GM19239 (cell line): ENCODE measurements around the gene NFKBIL1.
"Not testable (repeated sequence)": the region's sequence is repeated elsewhere in the genome, so short reads cannot be mapped to it uniquely, and the experiment has no call there.

Experiments used
- DNase-seq: peaks from one replicate; pipeline ENCODE4 v3.0.0; 2011; ENCODE audit warnings: low spot score; ENCODE audit not compliant: insufficient read length
- FAIRE-seq: peaks from 2 replicates; lab custom pipeline; 2011; peaks lifted over from hg19 to GRCh38; lab: Jason Lieb, UNC

NFKBIL1 gene

DNA sequence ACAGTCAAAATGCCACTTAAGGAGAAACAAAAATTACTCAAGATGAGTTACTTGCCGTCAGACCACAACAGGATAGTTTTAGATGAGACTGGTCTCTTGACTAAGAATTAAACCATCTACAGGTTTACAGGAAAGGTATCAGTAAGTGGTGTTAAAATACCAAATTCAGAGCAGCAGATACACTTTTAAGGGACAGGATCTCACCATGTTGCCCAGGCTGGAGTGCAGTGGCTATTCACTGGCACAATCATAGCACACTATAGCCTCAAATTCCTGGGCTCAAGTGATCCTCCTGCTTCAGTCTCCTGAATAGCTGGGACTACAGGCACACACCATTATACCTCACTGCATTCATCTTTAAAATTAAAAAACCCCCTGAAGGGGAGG is 14.0 kb upstream of the NFKBIL1 start:
- FAIRE-seq, result no peak

DNA sequence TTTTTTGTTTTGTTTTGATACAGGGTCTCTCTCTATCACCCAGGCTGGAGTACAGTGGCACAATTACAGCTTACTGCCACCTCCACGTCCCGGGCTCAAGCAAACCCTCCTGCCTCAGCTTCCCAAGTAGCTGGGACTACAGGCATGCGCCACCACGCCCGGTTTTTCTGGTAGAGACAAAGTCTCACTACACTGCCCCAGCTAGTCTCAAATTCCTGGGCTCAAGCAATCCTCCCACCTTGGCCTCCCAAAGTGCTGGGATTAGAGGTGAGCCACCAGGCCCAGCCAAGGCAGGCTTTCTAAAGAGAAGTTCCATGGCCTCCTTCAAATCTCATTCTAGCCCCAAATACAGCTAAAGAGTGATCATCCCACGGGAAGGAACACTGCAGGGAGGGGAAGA is 13.4 kb upstream of the NFKBIL1 start:
- DNase-seq (no peak), FAIRE-seq (no peak)

More for the DNA sequence above, 14.0 kb upstream of the NFKBIL1 start:
- no peak for DNase-seq

DNA sequence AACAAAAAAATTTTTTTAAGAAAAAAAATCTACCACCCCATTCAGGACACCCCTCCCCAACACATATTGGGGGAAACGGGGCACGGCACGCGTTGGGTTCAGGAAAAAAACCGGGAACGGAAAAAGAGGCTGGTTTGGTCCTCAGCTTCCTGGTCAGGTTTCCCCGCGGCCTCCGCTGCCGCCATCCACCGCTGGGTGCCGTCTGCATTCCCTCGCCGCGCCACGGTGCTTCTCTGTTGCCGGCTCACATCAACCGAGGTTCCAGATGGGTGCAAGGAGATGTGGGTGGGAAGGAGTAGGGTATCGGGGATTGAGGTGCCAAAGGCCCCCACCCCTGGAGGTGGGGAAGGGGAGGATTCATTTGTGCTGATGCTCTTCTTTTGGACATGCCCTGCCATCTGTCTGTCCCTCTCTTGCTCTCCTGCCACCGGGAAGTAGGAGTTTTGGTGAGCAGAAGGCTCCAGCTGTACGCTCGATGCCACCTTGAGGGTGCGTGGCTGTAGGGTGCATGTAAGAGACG is 12.8 kb upstream of the NFKBIL1 start:
- DNase-seq, result no peak
- no peak for FAIRE-seq

DNA sequence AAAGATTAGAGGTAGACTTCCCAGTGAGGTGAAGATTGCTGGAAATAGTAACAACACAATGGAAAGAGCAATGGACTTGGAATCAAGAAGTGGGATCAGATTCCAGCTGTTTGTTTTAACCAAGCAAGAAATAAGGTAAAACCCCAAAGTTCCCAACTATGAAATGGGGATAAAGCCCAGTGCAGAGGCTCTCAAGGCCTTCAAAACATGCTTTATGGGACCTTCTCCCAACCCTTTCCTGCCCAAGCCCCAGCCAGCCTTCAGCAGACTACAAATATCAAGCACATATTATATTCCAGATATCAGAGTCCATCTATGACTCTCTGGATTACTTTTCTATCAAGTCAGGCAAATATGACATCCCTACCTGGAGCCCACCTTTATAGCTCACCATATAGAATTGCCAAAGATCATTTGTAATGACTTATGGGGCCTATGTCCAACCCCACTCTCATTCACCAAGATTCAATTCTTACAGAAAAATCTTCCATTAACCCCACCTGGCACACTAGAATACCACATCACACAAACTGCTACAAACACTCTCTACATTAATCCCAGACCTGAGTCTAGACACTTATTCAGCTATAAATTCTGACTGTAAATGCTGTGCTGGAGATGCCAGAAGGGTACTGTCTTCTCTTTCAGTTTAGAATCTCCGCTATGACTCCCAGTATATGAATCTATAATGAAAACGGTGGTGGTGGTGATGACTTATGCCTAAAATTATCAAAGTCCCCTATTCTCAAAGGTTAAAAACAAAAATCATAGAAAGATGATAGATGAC is 11.7 kb upstream of the NFKBIL1 start:
- FAIRE-seq (no peak), DNase-seq (no peak)

DNA sequence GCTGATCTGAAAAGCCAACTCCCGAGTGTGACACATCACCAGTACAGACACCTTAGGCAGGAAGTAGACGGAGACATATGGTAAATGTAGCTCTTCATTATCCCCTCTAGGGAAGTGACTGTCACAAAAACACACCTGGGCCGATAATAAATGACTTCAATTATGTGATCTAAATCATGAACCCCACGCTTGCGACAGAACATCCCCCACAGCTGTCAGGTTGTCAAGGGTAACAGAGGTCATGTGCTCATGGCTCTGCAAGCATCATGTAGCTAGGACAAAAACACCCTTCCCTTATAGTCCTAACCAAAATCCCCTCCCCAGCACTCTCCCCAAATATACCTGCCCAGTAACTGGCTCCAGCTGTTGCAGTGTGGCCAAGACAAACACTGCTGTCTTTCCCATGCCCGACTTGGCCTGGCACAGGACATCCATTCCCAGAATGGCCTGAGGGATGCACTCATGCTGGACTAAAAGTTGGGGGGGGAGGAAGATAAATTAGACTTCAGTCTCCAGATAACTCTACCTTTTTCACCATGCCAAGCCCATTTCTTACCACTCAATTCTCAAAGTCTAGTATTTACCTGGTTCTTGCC is 8.5 kb upstream of the NFKBIL1 start:
- DNase-seq (no peak), FAIRE-seq (no peak)

DNA sequence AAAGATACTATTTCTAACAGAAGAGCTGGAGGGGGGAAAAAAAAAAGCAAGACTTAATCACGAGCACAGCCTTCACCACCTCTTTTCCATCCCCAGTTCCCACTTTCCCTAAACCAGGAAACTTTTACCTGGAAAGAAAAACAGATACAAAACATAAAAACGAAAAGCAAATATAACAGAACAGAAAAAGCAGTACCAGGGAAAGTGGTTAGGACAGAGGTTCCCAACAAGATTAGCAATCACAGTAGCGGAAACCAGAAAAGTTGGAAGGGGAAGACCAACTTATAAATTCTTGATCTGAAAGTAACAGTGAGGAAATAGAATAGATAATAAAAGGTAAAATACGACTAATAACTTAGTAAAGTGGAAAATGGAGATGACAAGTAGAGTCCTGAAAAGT is 6.8 kb upstream of the NFKBIL1 start:
- DNase-seq (no peak), FAIRE-seq (no peak)

DNA sequence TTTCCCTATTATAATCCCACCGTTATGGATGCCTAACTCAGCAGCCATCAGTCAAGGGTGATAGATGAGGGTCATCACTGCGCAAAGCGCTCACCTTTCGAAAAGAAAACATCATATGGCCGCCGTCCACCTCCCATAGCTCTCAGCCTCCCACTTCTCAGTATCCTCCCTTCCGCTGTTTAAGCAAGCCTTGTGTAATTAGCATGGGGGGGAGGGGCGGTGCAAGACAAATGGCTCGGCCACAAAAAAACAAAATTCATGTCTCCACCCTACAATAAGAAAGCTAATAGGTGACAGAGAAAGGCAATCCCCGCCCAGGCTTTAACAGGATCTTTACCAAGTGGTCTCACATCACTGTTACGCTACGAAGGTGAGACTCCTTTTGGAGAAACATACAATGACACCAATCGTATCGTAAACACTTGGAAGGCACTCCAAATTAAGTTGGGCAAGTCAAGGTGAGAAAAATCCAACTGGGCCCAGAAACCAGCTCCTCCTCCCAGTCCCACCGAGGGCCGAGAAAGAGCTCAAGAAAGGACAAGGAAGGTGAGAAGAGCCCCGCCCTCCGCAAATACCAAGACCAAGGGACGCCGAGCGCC is 6.2 kb upstream of the NFKBIL1 start:
- no peak for DNase-seq
- FAIRE-seq, result peak; percentile 60

DNA sequence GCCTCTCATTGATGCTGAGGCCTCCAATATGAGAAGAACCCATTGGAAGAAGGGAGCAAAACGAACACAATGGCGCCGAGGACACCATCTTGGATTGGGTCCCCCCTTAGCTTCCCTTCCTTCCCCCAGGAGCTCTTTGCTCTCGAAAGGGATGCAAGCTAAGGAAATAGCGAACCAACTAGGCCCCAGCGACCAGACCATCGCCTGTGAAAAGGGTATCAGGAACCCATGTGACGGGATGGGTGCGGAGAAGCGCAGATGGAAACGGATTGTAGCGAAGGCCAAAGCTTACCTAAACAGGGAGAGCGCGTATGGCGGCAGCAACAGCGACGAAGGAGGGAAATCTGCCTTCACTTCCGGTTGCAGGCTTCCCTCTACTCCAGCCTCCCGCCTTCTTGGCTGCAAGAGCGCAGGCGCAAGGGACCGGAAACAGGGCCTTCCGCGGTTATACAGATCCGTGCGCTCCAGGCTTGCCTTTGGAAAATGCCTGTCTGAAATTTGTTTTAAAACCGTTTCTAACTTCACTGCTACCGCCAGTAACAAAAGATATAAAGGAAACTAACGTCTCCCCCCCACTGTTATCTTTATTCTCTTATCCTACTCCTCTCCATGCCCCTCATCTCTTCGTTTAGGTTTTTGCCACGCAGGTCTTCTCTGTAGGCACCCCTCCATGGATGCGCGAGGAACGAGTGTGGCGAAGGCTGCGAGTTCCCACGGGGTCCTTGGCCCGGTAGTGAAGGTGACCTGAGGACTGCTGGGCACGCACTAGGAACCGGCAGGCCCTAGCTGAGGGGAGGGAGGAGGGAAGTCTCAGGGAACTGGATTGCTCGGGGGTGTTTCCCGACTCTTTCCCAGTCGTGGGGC is 5.5 kb upstream of the NFKBIL1 start, which contains the start of gene DDX39B:
Gene DDX39B (minus strand): TSS at position 346 of the 864 bp plus-strand sequence. CDS start 1,471 bp downstream, outside the sequence.
- FAIRE-seq (peak; percentile 95), DNase-seq (peak; percentile 85)

DNA sequence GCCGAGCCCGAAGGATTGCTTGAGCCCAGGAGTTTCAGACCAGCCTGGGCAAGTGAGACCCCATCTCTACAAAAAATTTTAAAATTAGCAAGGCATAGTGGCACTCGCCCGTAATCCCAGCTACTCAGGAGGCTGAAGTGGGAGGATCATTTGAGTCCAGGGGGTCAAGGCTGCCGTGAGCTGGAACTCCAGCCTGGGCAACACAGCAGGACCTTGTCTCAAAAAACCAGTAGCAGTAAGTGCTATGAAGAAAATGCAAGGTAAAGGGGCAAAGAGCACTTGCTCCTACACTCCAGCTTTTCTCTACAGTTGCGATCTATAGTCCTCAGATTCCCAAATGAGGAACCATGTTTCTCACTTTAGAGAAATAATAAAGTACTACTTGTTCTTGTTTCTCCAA is 3.8 kb upstream of the NFKBIL1 start:
- FAIRE-seq, result no peak

DNA sequence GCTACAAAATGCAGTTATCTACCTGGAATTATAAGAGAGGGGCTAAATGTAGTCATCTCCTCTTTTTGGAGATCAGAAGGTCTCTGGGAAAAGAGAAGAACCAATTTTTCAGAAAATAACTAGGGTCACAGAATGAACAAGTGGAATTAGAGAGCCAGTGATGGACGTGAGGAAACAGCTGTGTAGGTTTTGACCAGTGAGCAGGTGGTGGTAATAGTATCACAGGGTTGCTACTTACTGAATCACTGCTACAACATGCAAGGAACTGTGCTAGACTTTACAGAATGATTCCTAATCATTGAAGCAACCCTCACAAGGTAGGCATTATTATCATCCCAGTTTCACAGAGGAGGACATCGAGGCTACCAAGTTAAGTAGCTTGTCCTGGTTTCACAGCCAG is 2.7 kb upstream of the NFKBIL1 start:
- DNase-seq (no peak), FAIRE-seq (no peak)

More for the DNA sequence above, 3.8 kb upstream of the NFKBIL1 start:
- DNase-seq, result no peak

DNA sequence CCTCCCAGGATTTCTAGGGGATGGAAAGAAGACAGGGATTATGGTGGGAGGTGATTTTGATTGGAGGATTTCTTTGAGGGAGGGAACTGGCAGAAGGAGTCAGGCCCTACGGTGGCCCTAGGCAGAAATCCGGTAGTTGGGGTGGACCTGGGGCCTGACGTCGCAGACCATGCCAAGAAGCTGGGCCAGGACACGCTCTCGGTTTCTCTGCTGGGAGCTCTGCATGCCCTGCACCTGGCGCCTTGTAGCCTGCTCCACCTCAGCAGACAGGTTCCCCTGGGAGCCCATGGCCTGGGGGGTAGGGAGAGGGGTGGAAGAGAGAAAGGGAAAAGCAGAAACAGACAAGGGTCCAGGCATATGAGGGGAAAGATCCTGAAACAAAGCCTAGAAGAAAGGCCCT is 2.1 kb upstream of the NFKBIL1 start:
- DNase-seq (no peak), FAIRE-seq (no peak)

DNA sequence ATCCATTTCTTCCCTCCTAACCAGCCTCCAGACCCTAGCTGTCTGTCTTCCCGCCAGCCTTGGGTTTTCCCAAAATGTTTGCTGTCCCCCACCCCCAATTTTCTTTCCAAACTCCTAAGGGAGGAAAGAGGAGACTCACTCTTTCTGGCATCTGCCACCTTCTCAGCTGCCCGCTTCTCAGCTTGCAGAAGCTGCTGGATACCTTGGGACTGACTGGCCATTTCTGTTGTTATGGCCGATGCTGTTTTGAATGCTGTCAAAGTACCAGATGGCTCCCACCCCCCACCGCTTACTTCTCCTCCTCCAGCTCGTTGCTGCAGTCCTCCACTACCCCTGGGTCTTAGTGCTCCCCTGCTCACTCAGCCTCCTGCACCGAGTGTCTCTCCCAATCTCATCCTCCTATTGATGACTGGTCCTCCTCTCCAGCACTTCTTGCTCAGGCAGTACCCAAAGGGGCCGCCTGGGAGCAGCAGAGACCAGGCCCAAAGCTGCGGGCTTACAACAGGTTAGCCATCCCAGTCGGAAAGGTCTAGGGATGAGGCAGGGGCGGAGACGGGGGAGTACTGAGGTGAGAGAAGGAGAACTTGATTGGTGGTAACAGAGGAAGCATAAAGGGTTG is 960 bp upstream of the NFKBIL1 start, which contains the start of gene ATP6V1G2:
Gene ATP6V1G2 (minus strand): TSS at position 270 of the 619 bp plus-strand sequence. CDS start 49 bp downstream, at position 221.
- FAIRE-seq, result peak; percentile 93
- DNase-seq, result no peak

DNA sequence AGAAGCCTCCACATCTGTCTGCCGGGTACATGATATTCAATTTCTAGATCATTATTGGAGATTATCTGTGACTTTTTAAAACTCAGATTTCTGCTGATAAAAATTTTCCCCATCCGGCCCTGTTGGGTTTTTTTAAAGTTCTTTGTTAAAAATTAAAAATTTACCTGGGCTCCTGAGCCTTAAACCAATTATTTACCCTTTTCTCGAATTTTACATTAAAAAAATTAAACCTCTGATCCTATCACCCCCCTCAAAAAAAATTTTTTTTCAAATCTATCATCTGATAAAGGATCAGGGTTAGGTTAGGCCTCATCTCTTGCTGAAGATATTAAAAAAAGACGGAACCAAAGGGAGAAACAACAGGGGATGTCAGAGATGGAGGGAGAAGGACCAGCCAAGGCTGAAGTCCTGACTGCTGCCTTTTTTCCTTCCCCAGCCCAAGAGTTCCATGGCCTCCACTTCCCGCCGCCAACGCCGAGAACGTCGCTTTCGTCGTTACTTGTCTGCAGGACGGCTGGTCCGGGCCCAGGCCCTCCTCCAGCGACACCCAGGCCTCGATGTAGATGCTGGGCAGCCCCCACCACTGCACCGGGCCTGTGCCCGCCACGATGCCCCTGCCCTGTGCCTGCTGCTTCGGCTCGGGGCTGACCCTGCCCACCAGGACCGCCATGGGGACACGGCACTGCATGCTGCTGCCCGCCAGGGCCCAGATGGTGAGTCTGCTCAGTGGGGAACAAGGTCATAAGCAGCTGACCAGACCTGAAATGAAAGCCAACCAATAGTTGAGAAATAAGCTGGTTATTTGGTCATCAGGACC is 527 bp downstream of the NFKBIL1 start:
- FAIRE-seq, result no peak

DNA sequence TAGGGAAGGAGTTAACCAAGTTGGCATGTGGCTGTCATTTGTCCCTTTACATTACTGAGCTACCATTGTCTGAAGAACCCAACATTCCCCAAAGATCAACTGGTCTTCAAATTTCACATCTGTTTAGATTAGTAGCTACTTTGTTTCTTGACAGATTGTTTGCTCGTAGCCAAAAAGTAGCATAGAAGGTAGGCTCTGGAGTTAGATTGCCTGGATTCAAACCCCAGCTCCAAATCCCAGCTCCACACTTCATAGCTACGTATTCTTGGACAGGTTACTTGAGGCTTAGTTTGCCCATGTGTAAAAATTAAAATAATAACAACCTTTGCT is 1.1 kb downstream of the NFKBIL1 start:
- DNase-seq (no peak), FAIRE-seq (no peak)

More for the DNA sequence above, 527 bp downstream of the NFKBIL1 start:
- no peak for DNase-seq

DNA sequence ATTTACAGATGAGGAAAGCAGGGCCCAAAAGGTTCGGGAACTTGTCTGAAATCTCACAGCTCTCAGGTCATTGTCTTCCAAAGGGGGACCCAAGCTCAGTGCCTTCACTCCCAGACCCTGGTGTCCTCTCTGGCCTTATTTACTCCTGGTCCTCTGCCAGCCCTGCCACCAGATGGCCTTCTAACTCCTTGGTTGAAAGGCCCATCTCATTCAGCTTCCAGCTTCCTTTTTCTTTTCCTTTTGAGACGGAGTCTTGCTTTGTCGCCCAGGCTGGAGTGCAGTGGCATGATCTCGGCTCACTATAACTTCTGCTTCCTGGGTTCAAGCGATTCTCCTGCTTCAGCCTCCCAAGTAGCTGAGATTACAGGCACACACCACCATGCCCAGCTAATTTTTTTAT is 4.0 kb downstream of the NFKBIL1 start:
- FAIRE-seq, result peak; percentile 84
- DNase-seq, result not testable (repeated sequence)

DNA sequence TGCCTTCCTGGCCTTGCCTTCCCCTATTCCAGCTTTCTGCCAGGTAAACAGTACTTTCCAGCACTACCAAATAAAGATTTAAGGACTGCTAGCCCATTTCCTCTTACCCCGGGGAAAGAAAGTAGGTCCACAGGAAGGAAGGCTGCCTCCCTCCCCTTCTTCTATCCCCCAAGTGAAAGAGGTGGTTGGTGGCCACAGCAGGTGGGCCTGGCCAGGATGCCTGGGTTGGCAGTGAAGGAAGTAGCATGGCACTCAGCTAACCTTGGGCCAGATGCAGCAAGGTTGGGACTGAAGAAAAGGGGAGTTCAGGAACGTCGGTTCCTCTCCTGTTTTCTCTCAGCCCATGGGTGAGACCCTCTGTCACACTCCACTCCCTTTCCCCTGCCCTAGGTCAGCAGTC is 8.9 kb downstream of the NFKBIL1 start:
- DNase-seq (no peak), FAIRE-seq (peak; percentile 79)

DNA sequence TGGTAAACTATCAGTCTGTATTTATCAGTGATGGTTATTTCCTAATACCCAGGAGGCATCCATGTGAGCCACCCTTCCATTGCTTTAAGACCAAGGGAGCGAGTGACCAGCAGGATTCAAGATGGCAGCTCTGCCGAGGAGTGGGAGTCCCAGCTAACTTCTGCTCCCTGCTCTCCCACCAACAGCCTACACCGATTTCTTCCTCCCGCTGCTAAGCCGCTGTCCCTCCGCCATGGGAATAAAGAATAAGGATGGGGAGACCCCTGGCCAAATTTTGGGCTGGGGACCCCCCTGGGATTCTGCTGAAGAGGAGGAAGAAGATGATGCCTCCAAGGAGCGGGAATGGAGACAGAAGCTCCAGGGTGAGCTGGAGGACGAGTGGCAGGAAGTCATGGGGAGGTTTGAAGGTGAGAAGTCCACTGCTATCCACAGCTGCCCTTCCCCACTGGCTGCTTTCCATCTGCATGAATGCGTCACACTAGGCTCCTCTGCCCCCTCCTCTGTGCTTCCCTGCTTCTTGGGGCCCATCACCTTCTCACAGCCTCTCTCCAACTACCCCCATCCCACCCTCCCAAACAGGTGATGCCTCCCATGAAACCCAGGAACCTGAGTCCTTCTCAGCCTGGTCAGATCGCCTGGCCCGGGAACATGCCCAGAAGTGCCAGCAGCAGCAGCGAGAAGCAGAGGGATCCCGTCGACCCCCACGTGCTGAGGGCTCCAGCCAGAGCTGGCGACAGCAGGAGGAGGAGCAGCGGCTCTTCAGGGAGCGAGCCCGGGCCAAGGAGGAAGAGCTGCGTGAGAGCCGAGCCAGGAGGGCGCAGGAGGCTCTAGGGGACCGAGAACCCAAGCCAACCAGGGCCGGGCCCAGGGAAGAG is 10.3 kb downstream of the NFKBIL1 start:
- no peak for DNase-seq
- no peak for FAIRE-seq

DNA sequence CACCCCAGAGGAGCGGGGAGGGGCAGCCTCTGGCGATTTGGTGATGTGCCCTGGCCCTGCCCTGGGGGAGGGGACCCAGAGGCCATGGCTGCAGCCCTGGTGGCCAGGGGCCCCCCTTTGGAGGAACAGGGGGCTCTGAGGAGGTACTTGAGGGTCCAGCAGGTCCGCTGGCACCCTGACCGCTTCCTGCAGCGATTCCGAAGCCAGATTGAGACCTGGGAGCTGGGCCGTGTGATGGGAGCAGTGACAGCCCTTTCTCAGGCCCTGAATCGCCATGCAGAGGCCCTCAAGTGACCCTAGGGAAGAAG is 10.9 kb downstream of the NFKBIL1 start:
- DNase-seq (no peak), FAIRE-seq (no peak)
